Liver (tissue), 2 donors: ENCODE measurements around the gene NTPCR.

Experiments used
- YY1 ChIP-seq: IDR thresholded peaks from 2 replicates; pipeline ENCODE4 v1.6.1; 2016; ENCODE audit warnings: antibody characterized with exemption, mild to moderate bottlenecking
- TF ChIP-seq, protein P1 (sequence below): fragments of 150-350 bp; IDR thresholded peaks from 2 replicates; pipeline ENCODE4 v1.5.1; 2017; ENCODE audit warnings: improper control_type of control experiment, low read depth, low read length; ENCODE audit not compliant: missing input control
- donor health status: healthy.

DNA sequence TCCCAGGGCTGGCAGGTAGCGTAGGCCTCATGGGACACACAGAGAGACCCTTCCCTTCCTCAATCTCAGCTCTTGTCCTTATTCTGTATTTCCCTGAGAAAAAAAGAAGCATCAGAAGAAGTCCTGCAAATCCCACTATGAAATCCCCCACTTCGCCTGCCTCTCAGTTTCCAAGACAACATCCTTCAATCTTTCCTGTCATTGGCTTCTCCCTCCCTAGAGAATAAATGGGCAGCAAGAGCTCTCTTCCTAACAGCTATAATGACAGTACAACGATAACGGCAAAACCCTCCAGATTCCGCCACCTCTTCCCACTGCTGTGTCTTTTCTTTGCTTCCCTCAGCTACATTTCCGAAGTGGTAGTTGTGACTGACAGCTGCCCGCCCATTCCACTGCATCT lies 41.6 kb upstream of the NTPCR start:
- TF ChIP-seq, protein P1, sequence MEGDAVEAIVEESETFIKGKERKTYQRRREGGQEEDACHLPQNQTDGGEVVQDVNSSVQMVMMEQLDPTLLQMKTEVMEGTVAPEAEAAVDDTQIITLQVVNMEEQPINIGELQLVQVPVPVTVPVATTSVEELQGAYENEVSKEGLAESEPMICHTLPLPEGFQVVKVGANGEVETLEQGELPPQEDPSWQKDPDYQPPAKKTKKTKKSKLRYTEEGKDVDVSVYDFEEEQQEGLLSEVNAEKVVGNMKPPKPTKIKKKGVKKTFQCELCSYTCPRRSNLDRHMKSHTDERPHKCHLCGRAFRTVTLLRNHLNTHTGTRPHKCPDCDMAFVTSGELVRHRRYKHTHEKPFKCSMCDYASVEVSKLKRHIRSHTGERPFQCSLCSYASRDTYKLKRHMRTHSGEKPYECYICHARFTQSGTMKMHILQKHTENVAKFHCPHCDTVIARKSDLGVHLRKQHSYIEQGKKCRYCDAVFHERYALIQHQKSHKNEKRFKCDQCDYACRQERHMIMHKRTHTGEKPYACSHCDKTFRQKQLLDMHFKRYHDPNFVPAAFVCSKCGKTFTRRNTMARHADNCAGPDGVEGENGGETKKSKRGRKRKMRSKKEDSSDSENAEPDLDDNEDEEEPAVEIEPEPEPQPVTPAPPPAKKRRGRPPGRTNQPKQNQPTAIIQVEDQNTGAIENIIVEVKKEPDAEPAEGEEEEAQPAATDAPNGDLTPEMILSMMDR: no peak
- TF ChIP-seq YY1: no peak
